Endothelial cell of umbilical vein (primary cell): Measurements from ENCODE around the gene KTN1. TPM values are rescaled to one million over a fixed set of nuclear protein-coding genes. Genes with fewer than 3 reads are reported as not detected.

Source experiments
- BruUV-seq: library from RNA; stranded (reverse); fragments of 400-500 nt; replicated peaks from 2 replicates; lab custom pipeline; 2021; lab: Mats Ljungman, UMichigan
- CTCF ChIA-PET: fragments of 300-600, 350-600 bp; sonication (Branson Sonifier 250); formaldehyde crosslinking; loops from one replicate; lab custom pipeline; 2021; ENCODE audit warnings: antibody characterized with exemption, inconsistent platforms; lab: Charles Lee
- POLR2A ChIA-PET: fragments of 300-600, 350-600 bp; sonication (Branson Sonifier 250); formaldehyde crosslinking; loops from one replicate; lab custom pipeline; 2021; ENCODE audit warnings: antibody characterized with exemption, inconsistent platforms; lab: Charles Lee
- DNase-seq: peaks from one replicate; pipeline ENCODE4 v3.0.0-alpha.2; 2011; ENCODE audit warnings: low read depth, low spot score
- FAIRE-seq: peaks from 2 replicates; lab custom pipeline; 2011; peaks lifted over from hg19 to GRCh38; lab: Jason Lieb, UNC
- H2AFZ ChIP-seq: 2 replicates; pipeline ENCODE4 v1.6.0; 2012; ENCODE audit warnings: low read depth, low read length, control low read depth, inconsistent platforms
- H3K27ac ChIP-seq: 2 replicates; pipeline ENCODE4 v1.5.1; 2011; ENCODE audit warnings: low read depth, mild to moderate bottlenecking, control low read depth, low read length, moderate library complexity; ENCODE audit not compliant: insufficient read depth
- H3K27me3 ChIP-seq, 2 experiments: 2 replicates each; pipeline versions ENCODE4 v1.6.0 to v1.6.1; 2011; ENCODE audit warnings: low read length in 2 of 2, mixed read lengths in 1 of 2; ENCODE audit not compliant: control insufficient read depth in 2 of 2, insufficient read depth in 2 of 2
- H3K36me3 ChIP-seq, 2 experiments: 2 replicates in 1 of 2; 3 replicates in 1 of 2; pipeline ENCODE4 v1.5.1; 2011; ENCODE audit warnings: low read length in 2 of 2, mild to moderate bottlenecking in 1 of 2, moderate library complexity in 1 of 2; ENCODE audit not compliant: control insufficient read depth in 2 of 2, insufficient read depth in 2 of 2; ENCODE audit errors: extremely low read depth in 1 of 2
- H3K4me1 ChIP-seq: 3 replicates; pipeline ENCODE4 v1.5.1; 2011; ENCODE audit warnings: mild to moderate bottlenecking, low read length; ENCODE audit not compliant: control insufficient read depth, insufficient read depth; ENCODE audit errors: extremely low read depth
- H3K4me2 ChIP-seq: 2 replicates; pipeline ENCODE4 v1.6.1; 2011; ENCODE audit warnings: low read length, control low read depth, mixed read lengths; ENCODE audit not compliant: insufficient read depth
- H3K4me3 ChIP-seq, 3 experiments: fragments of 200-600 bp in 1 of 3; sonication (generic), shearing (Covaris generic) in 1 of 3; replicated peaks in 1 of 3; 2 replicates each; pipeline ENCODE4 v1.5.1; 2011 to 2016; ENCODE audit warnings: control low read depth in 3 of 3, low read length in 3 of 3, mild to moderate bottlenecking in 2 of 3, inconsistent platforms in 1 of 3, low read depth in 1 of 3, moderate library complexity in 1 of 3; ENCODE audit not compliant: insufficient read depth in 1 of 3
- H3K79me2 ChIP-seq: 2 replicates; pipeline ENCODE4 v1.6.0; 2012; ENCODE audit warnings: low read length, inconsistent platforms; ENCODE audit not compliant: control insufficient read depth, insufficient read depth
- H3K9ac ChIP-seq: replicated peaks from 2 replicates; pipeline ENCODE3; 2011; ENCODE audit warnings: low read length, control low read depth; ENCODE audit not compliant: insufficient read depth; ENCODE audit errors: extremely low read depth
- H3K9me1 ChIP-seq: replicated peaks from 3 replicates; pipeline ENCODE4 v1.6.0; 2011; ENCODE audit warnings: mild to moderate bottlenecking, low read length; ENCODE audit not compliant: control insufficient read depth, insufficient read depth; ENCODE audit errors: extremely low read depth
- H3K9me3 ChIP-seq: replicated peaks from 2 replicates; pipeline ENCODE4 v1.5.1; 2012; ENCODE audit warnings: low read length, inconsistent platforms; ENCODE audit not compliant: control insufficient read depth, insufficient read depth
- H4K20me1 ChIP-seq: replicated peaks from 2 replicates; pipeline ENCODE3; 2011; ENCODE audit warnings: mild to moderate bottlenecking, low read length; ENCODE audit not compliant: control insufficient read depth, insufficient read depth; ENCODE audit errors: extremely low read depth
- CTCF ChIP-seq, 2 donors: IDR thresholded peaks; 1 replicate in 1 of 2; 2 replicates in 1 of 2; pipeline ENCODE4 v1.5.1; 2011; ENCODE audit warnings: low read length in 2 of 2, mild to moderate bottlenecking in 2 of 2, moderate library complexity in 2 of 2, control low read depth in 1 of 2, inconsistent platforms in 1 of 2, low read depth in 1 of 2; ENCODE audit not compliant: insufficient read depth in 1 of 2; ENCODE audit errors: extremely low read depth in 1 of 2
- EZH2 ChIP-seq: IDR thresholded peaks from 2 replicates; pipeline ENCODE4 v1.6.1; 2012; ENCODE audit warnings: borderline replicate concordance, low read depth, mild to moderate bottlenecking, moderate library complexity, low read length, inconsistent platforms; ENCODE audit not compliant: severe bottlenecking
- FOS ChIP-seq: IDR thresholded peaks from 2 replicates; pipeline ENCODE4 v1.6.1; 2011; ENCODE audit warnings: mild to moderate bottlenecking, low read length, moderate library complexity, borderline replicate concordance; ENCODE audit not compliant: insufficient read depth
- GATA2 ChIP-seq: IDR thresholded peaks from 2 replicates; pipeline ENCODE4 v1.7.0; 2011; ENCODE audit warnings: low read depth, mild to moderate bottlenecking, moderate library complexity, mixed read lengths, low read length; ENCODE audit not compliant: insufficient read length, insufficient read depth
- MAX ChIP-seq: IDR thresholded peaks from 2 replicates; pipeline ENCODE4 v1.6.1; 2011; ENCODE audit not compliant: insufficient read depth, insufficient read length
- POLR2A ChIP-seq: IDR thresholded peaks from 2 replicates; pipeline ENCODE4 v1.6.1; 2012; ENCODE audit warnings: low read depth, mild to moderate bottlenecking, control low read depth, low read length
- POLR2AphosphoS5 ChIP-seq: IDR thresholded peaks from 2 replicates; pipeline ENCODE4 v1.6.1; 2012; ENCODE audit warnings: low read depth, mild to moderate bottlenecking, control low read depth, low read length, moderate library complexity; ENCODE audit not compliant: insufficient read depth
- dilution Hi-C: fragments of 300-500 bp; cut with MboI; formaldehyde crosslinking; loops from one replicate; pipeline ENCODE4 v1.15.0; 2019; ENCODE audit warnings: low sequenced_read_pairs; ENCODE audit not compliant: extremely low pct_ligation_motif_present
- intact Hi-C: fragments of 100-400 bp; cut with micrococcal nuclease; formaldehyde crosslinking; loops from one replicate; pipeline ENCODE4 v1.10.0; 2022
- polyA plus RNA-seq, 4 experiments: library from polyadenylated mRNA; depleted of rRNA in 3 of 4; stranded (reverse) in 3 of 4; unstranded in 1 of 4; fragments of >200 nt; gene quantifications; 2 replicates each; pipeline versions ENCODE4 v1.2.1 to v1.2.3, GENCODE V29; 2011 to 2012; ENCODE audit warnings: missing spikeins in 1 of 4
- total RNA-seq: library from RNA; stranded (reverse); gene quantifications from 2 replicates; pipeline ENCODE4 v1.2.3, GENCODE V29; 2021

Gene KTN1
- total and polyA plus RNA-seq, 2 donors (not counting 3 experiments of a cell fraction or from before 2014, with no cell fraction given) = 33.2 to 148 TPM

GRCh38 chr14:55720796-55721195 lies 140.8 kb downstream of the KTN1 start:
- Histone ChIP-seq H2AFZ (no peak overlapping the region), H3K9ac (no peak overlapping the region), H3K4me2 (no peak overlapping the region), H3K9me1 (no peaks in the 10 kb centered on the region), H3K4me3 (no peak overlapping the region), H3K79me2 (no peaks in the 10 kb centered on the region), H3K9me3 (no peaks in the 10 kb centered on the region), H3K4me1 (peaks cover 9% of the 10 kb centered on the region), H3K27me3 (no peaks in the 10 kb centered on the region), H4K20me1 (no peaks in the 10 kb centered on the region), H3K27ac (no peak overlapping the region), H3K36me3 (no peaks in the 10 kb centered on the region)
- intact Hi-C loops = loop anchor here (5.0 kb wide), 1 partner anchor 273 kb away; no protein-coding TSS in a partner anchor
- ChIA-PET POLR2A (no interaction called here), CTCF (interaction anchor here (1.0 to 3.8 kb wide), 3 partner anchors 11 to 754 kb away, joined by 3 to 17 read pairs (median 4); no protein-coding TSS in a partner anchor)
- dilution Hi-C loops = no loop called here
- BruUV-seq = no TSS peak
- TF ChIP-seq MAX (no peak), POLR2AphosphoS5 (no peak)
- FAIRE-seq = no peak
- no peak for DNase-seq

- POLR2A ChIA-PET = no interaction called here
- no peaks in the 10 kb centered on the region for H3K79me2 ChIP-seq
- dilution Hi-C loops = no loop called here
- no peaks in the 10 kb centered on the region for H3K27me3 ChIP-seq
- peak; percentile 60 for DNase-seq
- H3K36me3 ChIP-seq = no peaks in the 10 kb centered on the region
- H4K20me1 ChIP-seq = no peaks in the 10 kb centered on the region
- no peaks in the 10 kb centered on the region for H3K9me1 ChIP-seq
- FAIRE-seq = peak; percentile 84
- no peaks in the 10 kb centered on the region for H3K9me3 ChIP-seq
- BruUV-seq = no TSS peak
- intact Hi-C loops = loop anchor here (5.0 kb wide), 1 partner anchor 274 kb away; no protein-coding TSS in a partner anchor
- H3K4me3 ChIP-seq = no peak overlapping the region
- H3K9ac ChIP-seq = no peak overlapping the region
- H3K27ac ChIP-seq = no peak overlapping the region
- CTCF ChIA-PET = interaction anchor here (1.0 to 3.8 kb wide), 3 partner anchors 11 to 753 kb away, joined by 3 to 17 read pairs (median 4); no protein-coding TSS in a partner anchor
- H2AFZ ChIP-seq = no peak overlapping the region
- TF ChIP-seq CTCF (IDR thresholded peaks at IDR 0.05; ENCODE audit: extremely low read depth in 1 of 2, insufficient read depth in 1 of 2, low read depth in 1 of 2, low read length in 2 of 2) = peak in 1 of 2 donors; percentile 2
- peak; percentile 51 for TF ChIP-seq POLR2AphosphoS5
- TF ChIP-seq GATA2 = peak; percentile 86
- TF ChIP-seq EZH2 = no peak
- TF ChIP-seq FOS = peak; percentile 59
- TF ChIP-seq POLR2A = no peak
- no peak overlapping the region for H3K4me2 ChIP-seq
- peaks cover 9% of the 10 kb centered on the region for H3K4me1 ChIP-seq
These were observed 141.3 kb downstream of the KTN1 start for GRCh38 chr14:55721353-55721752.
